IMR-90 (cell line): ENCODE data around the gene CLDN6. TPM values are rescaled to one million over a fixed set of nuclear protein-coding genes. Genes with fewer than 3 reads are reported as not detected.

Experiments used
- ATAC-seq: fragments of 200-7000 bp; cut with Tn5 transposase; 2 replicates; pipeline ENCODE4 v1.9.1; 2020; ENCODE audit warnings: low read depth, mild to moderate bottlenecking, moderate library complexity
- BruUV-seq: library from RNA; stranded (reverse); fragments of 400-500 nt; replicated peaks from 2 replicates; lab custom pipeline; 2021; lab: Mats Ljungman, UMichigan
- CTCF ChIA-PET: fragments of 300-600 bp; formaldehyde crosslinking; extraction: SDS; loops from one replicate; lab custom pipeline; 2021; ENCODE audit warnings: antibody characterized with exemption; lab: Yijun Ruan, JAX
- POLR2A ChIA-PET: fragments of 300-600 bp; sonication (Branson Sonifier 250); formaldehyde crosslinking; loops from one replicate; lab custom pipeline; 2022; ENCODE audit warnings: antibody characterized with exemption; ENCODE audit not compliant: unreplicated experiment; lab: Charles Lee
- DNase-seq: peaks from one replicate; pipeline ENCODE4 v3.0.0; 2013
- H2AFZ ChIP-seq: replicated peaks from 2 replicates; pipeline ENCODE3; 2013; ENCODE audit warnings: low read length, mild to moderate bottlenecking; ENCODE audit not compliant: poor library complexity
- H2AK5ac ChIP-seq: 2 replicates; pipeline ENCODE4 v1.6.1; 2013; ENCODE audit warnings: low read depth, low read length, inconsistent platforms
- H2AK9ac ChIP-seq: replicated peaks from 2 replicates; pipeline ENCODE3; 2013; ENCODE audit warnings: mild to moderate bottlenecking, low read depth, low read length, moderate library complexity; ENCODE audit not compliant: poor library complexity
- H2BK120ac ChIP-seq: 2 replicates; pipeline ENCODE4 v1.6.1; 2013; ENCODE audit warnings: low read depth, low read length, inconsistent platforms
- H2BK15ac ChIP-seq: 3 replicates; pipeline ENCODE4 v1.6.1; 2013; ENCODE audit warnings: low read depth, low read length, inconsistent platforms
- H2BK20ac ChIP-seq: 2 replicates; pipeline ENCODE4 v1.6.1; 2013; ENCODE audit warnings: low read depth, mild to moderate bottlenecking, inconsistent platforms, low read length, moderate library complexity
- H2BK5ac ChIP-seq: 2 replicates; pipeline ENCODE4 v1.6.1; 2013; ENCODE audit warnings: mild to moderate bottlenecking, low read depth, low read length, inconsistent platforms; ENCODE audit not compliant: poor library complexity, severe bottlenecking
- H3K14ac ChIP-seq: replicated peaks from 2 replicates; pipeline ENCODE4 v1.6.1; 2013; ENCODE audit warnings: low read depth, low read length, inconsistent platforms
- H3K18ac ChIP-seq: 2 replicates; pipeline ENCODE4 v1.6.1; 2013; ENCODE audit warnings: low read depth, low read length, control low read depth
- H3K23ac ChIP-seq: 2 replicates; pipeline ENCODE4 v1.6.1; 2013; ENCODE audit warnings: low read depth, low read length, inconsistent platforms
- H3K27ac ChIP-seq: 2 replicates; pipeline ENCODE4 v1.5.1; 2013; ENCODE audit warnings: mild to moderate bottlenecking, control low read depth, low read length; ENCODE audit not compliant: insufficient read depth
- H3K27me3 ChIP-seq: 2 replicates; pipeline ENCODE4 v1.6.1; 2013; ENCODE audit warnings: low read length; ENCODE audit not compliant: control insufficient read depth, insufficient read depth
- H3K36me3 ChIP-seq: 2 replicates; pipeline ENCODE4 v1.6.1; 2013; ENCODE audit warnings: low read length, mixed read lengths; ENCODE audit not compliant: control insufficient read depth, insufficient read depth
- H3K4ac ChIP-seq: 2 replicates; pipeline ENCODE4 v1.6.1; 2013; ENCODE audit warnings: low read depth, low read length, inconsistent platforms
- H3K4me1 ChIP-seq: 2 replicates; pipeline ENCODE4 v1.6.1; 2013; ENCODE audit warnings: low read length, mixed read lengths; ENCODE audit not compliant: control insufficient read depth, insufficient read depth
- H3K4me2 ChIP-seq: 2 replicates; pipeline ENCODE4 v1.6.1; 2013; ENCODE audit warnings: low read depth, mild to moderate bottlenecking, control low read depth, low read length, moderate library complexity
- H3K4me3 ChIP-seq: 2 replicates; pipeline ENCODE4 v1.5.1; 2013; ENCODE audit warnings: low read depth, mild to moderate bottlenecking, control low read depth, low read length, moderate library complexity; ENCODE audit not compliant: insufficient read depth
- H3K56ac ChIP-seq: 2 replicates; pipeline ENCODE4 v1.6.1; 2013; ENCODE audit warnings: low read length, inconsistent platforms; ENCODE audit not compliant: insufficient read depth; ENCODE audit errors: extremely low read depth
- H3K79me1 ChIP-seq, 2 experiments: 2 replicates each; pipeline ENCODE4 v1.6.1; 2013; ENCODE audit warnings: low read length in 2 of 2, inconsistent platforms in 1 of 2, low read depth in 1 of 2
- H3K9ac ChIP-seq: 2 replicates; pipeline ENCODE4 v1.6.1; 2013; ENCODE audit warnings: low read depth, low read length, control low read depth
- H3K9me1 ChIP-seq: 2 replicates; pipeline ENCODE4 v1.6.1; 2013; ENCODE audit warnings: low read length, inconsistent platforms; ENCODE audit not compliant: insufficient read depth
- H3K9me3 ChIP-seq: 2 replicates; pipeline ENCODE4 v1.6.1; 2013; ENCODE audit warnings: low read length; ENCODE audit not compliant: control insufficient read depth, insufficient read depth
- H4K20me1 ChIP-seq: 2 replicates; pipeline ENCODE4 v1.6.1; 2013; ENCODE audit warnings: low read length, inconsistent platforms; ENCODE audit not compliant: insufficient read depth
- H4K5ac ChIP-seq: 2 replicates; pipeline ENCODE4 v1.6.1; 2013; ENCODE audit warnings: mild to moderate bottlenecking, low read depth, low read length, control low read depth
- H4K8ac ChIP-seq, 2 experiments: 2 replicates each; pipeline ENCODE4 v1.6.1; 2013; ENCODE audit warnings: low read depth in 2 of 2, low read length in 2 of 2, control low read depth in 1 of 2, inconsistent platforms in 1 of 2
- H4K91ac ChIP-seq: 2 replicates; pipeline ENCODE4 v1.6.1; 2013; ENCODE audit warnings: low read depth, low read length, inconsistent platforms; ENCODE audit not compliant: insufficient read depth
- ELK1 ChIP-seq: fragments of 150-350 bp; IDR thresholded peaks from 2 replicates; pipeline ENCODE4 v1.6.1; 2016; ENCODE audit warnings: low read depth, mild to moderate bottlenecking, low read length, moderate library complexity, borderline replicate concordance
- MXI1 ChIP-seq: IDR thresholded peaks from 2 replicates; pipeline ENCODE4 v1.6.1; 2012; ENCODE audit warnings: low read depth, mild to moderate bottlenecking, low read length, moderate library complexity, borderline replicate concordance
- POLR2A ChIP-seq: IDR thresholded peaks from 2 replicates; pipeline ENCODE4 v1.6.1; 2012; ENCODE audit warnings: mild to moderate bottlenecking, low read depth, low read length
- RAD21 ChIP-seq: IDR thresholded peaks from 2 replicates; pipeline ENCODE4 v1.6.1; 2012; ENCODE audit warnings: low read length, improper control_type of control experiment
- USF2 ChIP-seq: fragments of 150-350 bp; IDR thresholded peaks from 2 replicates; pipeline ENCODE4 v1.6.1; 2017; ENCODE audit warnings: mild to moderate bottlenecking, antibody characterized with exemption, low read length, low read depth
- WGBS, 2 experiments: methylation state at CpG; one replicate each; pipeline versions ENCODE4 v1.1.5 to v1.1.7; 2013; ENCODE audit warnings: missing lambda C conversion rate in 2 of 2; ENCODE audit not compliant: insufficient read length in 1 of 2; ENCODE audit errors: extremely low coverage in 2 of 2; 5-methylcytosine and 5-hydroxymethylcytosine counted together
- dilution Hi-C: fragments of 300-500 bp; cut with HindIII; formaldehyde crosslinking; loops from one replicate; pipeline ENCODE4 v1.14.3; 2018; ENCODE audit warnings: low sequenced_read_pairs; ENCODE audit not compliant: unreplicated experiment
- in situ Hi-C: fragments of 300-500 bp; cut with MboI; formaldehyde crosslinking; loops from 3 replicates; pipeline ENCODE4 v1.14.3; 2019; ENCODE audit warnings: low sequenced_read_pairs, inconsistent platforms, mixed read lengths
- intact Hi-C: fragments of 100-400 bp; cut with micrococcal nuclease; formaldehyde crosslinking; loops from 2 replicates; pipeline ENCODE4 v1.10.0; 2022
- polyA plus RNA-seq, 3 experiments: library from polyadenylated mRNA; depleted of rRNA; stranded (reverse); fragments of >200 nt; gene quantifications; 2 replicates each; pipeline ENCODE4 v1.2.3, GENCODE V29; 2012; ENCODE audit warnings: low replicate concordance in 1 of 3
- total RNA-seq: library from RNA; depleted of rRNA; stranded (reverse); fragments of >200 nt; gene quantifications from 2 replicates; pipeline ENCODE4 v1.2.3, GENCODE V29; 2012

The CLDN6 gene
- total and polyA plus RNA-seq, 2 of the 4 experiments (the other 2 are of a cell fraction): 0.14 TPM; not detected in 1

GRCh38 chr16:3025032-3026002, 7.3 kb upstream of the CLDN6 start:
- H4K20me1 ChIP-seq: peaks cover 37% of the 10 kb centered on the region
- in situ Hi-C loops: no loop called here

More at GRCh38 chr16:3025032-3026002, 7.3 kb upstream of the CLDN6 start:
- no peak overlapping the region for H4K8ac ChIP-seq
- H2BK5ac ChIP-seq: no peak overlapping the region
- POLR2A ChIA-PET: interaction anchor here (0.6 to 0.7 kb wide), 2 partner anchors 16 to 40 kb away, joined by 3 to 7 read pairs; no protein-coding TSS in a partner anchor
- H3K4me3 ChIP-seq: no peak overlapping the region
- H2BK20ac ChIP-seq: no peak overlapping the region
- no peak overlapping the region for H3K27ac ChIP-seq
- no TSS peak for BruUV-seq
- peaks cover 12% of the 10 kb centered on the region; the same call in 1 of the 2 replicates for H3K27me3 ChIP-seq
- intact Hi-C loops: no loop called here
- peaks cover 0 to 19% of the 10 kb centered on the region in 2 experiments; a peak in 2 of 4 replicates for H3K79me1 ChIP-seq
- no peak overlapping the region for H3K23ac ChIP-seq
- no peaks in the 10 kb centered on the region for H3K9me3 ChIP-seq
- H3K4ac ChIP-seq: no peak overlapping the region
- H4K5ac ChIP-seq: no peak overlapping the region
- H3K9ac ChIP-seq: no peak overlapping the region
- dilution Hi-C loops: no loop called here
- H2BK120ac ChIP-seq: no peak overlapping the region
- H3K14ac ChIP-seq: no peak overlapping the region
- no peak overlapping the region for H3K56ac ChIP-seq
- DNase-seq (no peak), ATAC-seq (no peak)
- no peak for TF ChIP-seq RAD21
- TF ChIP-seq MXI1: no peak
- TF ChIP-seq USF2: no peak
- TF ChIP-seq ELK1: no peak
- peak; percentile 53 for TF ChIP-seq POLR2A
- H2BK15ac ChIP-seq: no peak overlapping the region
- no peak overlapping the region for H3K4me2 ChIP-seq
- no peak overlapping the region for H2AFZ ChIP-seq
- H3K9me1 ChIP-seq: no peaks in the 10 kb centered on the region
- CTCF ChIA-PET: interaction anchor here (0.8 kb wide), 1 partner anchor 21 kb away, joined by 5 read pairs; no protein-coding TSS in a partner anchor
- peak overlapping the region; percentile 68 for H2AK9ac ChIP-seq
- 94% methylated on average over 9 of the region's 18 CpGs; no CpG with 5 or more reads in 1 of the 2 experiments for WGBS, 2 experiments
- no peak overlapping the region for H2AK5ac ChIP-seq
- H4K91ac ChIP-seq: no peak overlapping the region
- H3K4me1 ChIP-seq: peaks cover 9% of the 10 kb centered on the region
- peaks cover 22% of the 10 kb centered on the region for H3K36me3 ChIP-seq
- no peak overlapping the region for H3K18ac ChIP-seq
